DOHH2 (cell line): ENCODE data around the gene UNC79.

Source experiments
- CTCF ChIP-seq: fragments of 200-600 bp; sonication (generic); IDR thresholded peaks from one replicate; pipeline ENCODE4 v1.5.1; 2014; ENCODE audit warnings: antibody characterized with exemption, mild to moderate bottlenecking, low read depth, low read length; ENCODE audit not compliant: poor library complexity, severe bottlenecking
- EZH2phosphoT487 ChIP-seq: fragments of 200-600 bp; sonication (generic); IDR thresholded peaks from 2 replicates; pipeline ENCODE4 v1.6.1; 2017; ENCODE audit warnings: borderline replicate concordance, mild to moderate bottlenecking, antibody characterized with exemption, low read length, moderate library complexity, mixed read lengths

GRCh38 chr14:93431036-93431670 is 414 bp downstream of the UNC79 start:
- TF ChIP-seq CTCF (no peak), EZH2phosphoT487 (no peak)
